HCT116 (cell line): ENCODE measurements around the gene CEP112. TPM values are rescaled to one million over a fixed set of nuclear protein-coding genes. Genes with fewer than 3 reads are reported as not detected.

Source experiments
- ATAC-seq: fragments of 200-7000 bp; cut with Tn5 transposase; 2 replicates; pipeline ENCODE4 v1.9.1; 2020; ENCODE audit warnings: mild to moderate bottlenecking, moderate library complexity
- BruUV-seq: library from RNA; stranded (reverse); fragments of 400-500 nt; replicated peaks from 2 replicates; lab custom pipeline; 2021; lab: Mats Ljungman, UMichigan
- CTCF ChIA-PET: fragments of 300-600 bp; sonication (Branson Sonifier 250); formaldehyde crosslinking; loops from one replicate; lab custom pipeline; 2021; ENCODE audit warnings: antibody characterized with exemption; lab: Charles Lee
- POLR2A ChIA-PET: fragments of 300-600, 350-600 bp; sonication (Branson Sonifier 250); formaldehyde crosslinking; loops from one replicate; lab custom pipeline; 2021; ENCODE audit warnings: antibody characterized with exemption; lab: Charles Lee
- RAD21 ChIA-PET, 2 experiments: fragments of 300-600 bp; sonication (Branson Sonifier 250); formaldehyde crosslinking; loops; one replicate each; lab custom pipeline; 2023; ENCODE audit warnings: low total read pairs in 2 of 2; ENCODE audit not compliant: uncharacterized antibody in 2 of 2, unreplicated experiment in 2 of 2, low non-redundant PET in 1 of 2; lab: Charles Lee
- DNase-seq: peaks from one replicate; pipeline ENCODE4 v3.0.0-alpha.2; 2010; ENCODE audit warnings: low read depth, low spot score
- H2AFZ ChIP-seq: fragments of 200-600 bp; shearing (Covaris generic), sonication (generic); 2 replicates; pipeline ENCODE4 v1.6.1; 2017; ENCODE audit warnings: low read depth, mixed run types, mixed read lengths, antibody characterized with exemption, low read length; ENCODE audit not compliant: poor library complexity, severe bottlenecking
- H3K27ac ChIP-seq: 2 replicates; pipeline ENCODE4 v1.5.1; 2012; ENCODE audit warnings: low read depth, low read length
- H3K27me3 ChIP-seq: fragments of 200-600 bp; sonication (generic); 2 replicates; pipeline ENCODE4 v1.6.1; 2016; ENCODE audit warnings: mixed run types, low read length, mixed read lengths; ENCODE audit not compliant: insufficient read depth
- H3K36me3 ChIP-seq, 2 experiments: fragments of 200-500 bp in 1 of 2; fragments of 200-600 bp in 1 of 2; sonication (Bioruptor generic) in 1 of 2; sonication (generic) in 1 of 2; 2 replicates each; pipeline versions ENCODE4 v1.5.1 to v1.6.1; 2014 to 2016; ENCODE audit warnings: low read length in 2 of 2, inconsistent platforms in 1 of 2, mixed read lengths in 1 of 2, mixed run types in 1 of 2; ENCODE audit not compliant: insufficient read depth in 2 of 2, control insufficient read depth in 1 of 2
- H3K4me1 ChIP-seq, 2 experiments: fragments of 200-600 bp in 1 of 2; sonication (generic) in 1 of 2; 2 replicates each; pipeline versions ENCODE4 v1.5.1 to v1.6.1; 2012 to 2017; ENCODE audit warnings: low read length in 2 of 2, inconsistent platforms in 1 of 2, mild to moderate bottlenecking in 1 of 2, mixed read lengths in 1 of 2, mixed run types in 1 of 2, moderate library complexity in 1 of 2; ENCODE audit not compliant: insufficient read depth in 2 of 2, control insufficient read depth in 1 of 2
- H3K4me2 ChIP-seq: fragments of 200-600 bp; sonication (generic); 2 replicates; pipeline ENCODE4 v1.6.1; 2017; ENCODE audit warnings: mixed run types, low read length, mixed read lengths
- H3K4me3 ChIP-seq, 2 experiments: fragments of 200-600 bp in 1 of 2; sonication (generic) in 1 of 2; replicated peaks in 1 of 2; 2 replicates each; pipeline ENCODE4 v1.5.1; 2011 to 2016; ENCODE audit warnings: low read length in 2 of 2, control low read depth in 1 of 2, low read depth in 1 of 2, mild to moderate bottlenecking in 1 of 2, mixed read lengths in 1 of 2, mixed run types in 1 of 2
- H3K79me2 ChIP-seq: fragments of 200-600 bp; sonication (generic); 2 replicates; pipeline ENCODE4 v1.6.1; 2017; ENCODE audit warnings: mild to moderate bottlenecking, mixed run types, low read length, moderate library complexity, mixed read lengths; ENCODE audit not compliant: insufficient read depth
- H3K9ac ChIP-seq: fragments of 200-600 bp; sonication (generic); 2 replicates; pipeline ENCODE4 v1.6.1; 2016; ENCODE audit warnings: low read length, mixed read lengths
- H3K9me2 ChIP-seq: fragments of 200-600 bp; sonication (generic), shearing (Covaris generic); 2 replicates; pipeline ENCODE4 v1.6.1; 2017; ENCODE audit warnings: mixed run types, mild to moderate bottlenecking, moderate library complexity; ENCODE audit not compliant: insufficient read depth
- H3K9me3 ChIP-seq, 2 experiments: fragments of 200-500 bp in 1 of 2; fragments of 200-600 bp in 1 of 2; sonication (Bioruptor generic) in 1 of 2; sonication (generic) in 1 of 2; 2 replicates each; pipeline ENCODE4 v1.6.1; 2014 to 2017; ENCODE audit warnings: low read length in 2 of 2, mixed read lengths in 2 of 2, inconsistent platforms in 1 of 2, low read depth in 1 of 2, mild to moderate bottlenecking in 1 of 2, mixed run types in 1 of 2, moderate library complexity in 1 of 2; ENCODE audit not compliant: control insufficient read depth in 1 of 2, insufficient read depth in 1 of 2
- H4K20me1 ChIP-seq: fragments of 200-600 bp; sonication (generic), shearing (Covaris generic); 2 replicates; pipeline ENCODE4 v1.6.1; 2017; ENCODE audit warnings: mixed run types, mild to moderate bottlenecking, moderate library complexity; ENCODE audit not compliant: insufficient read depth
- ATF3 ChIP-seq: IDR thresholded peaks from 2 replicates; pipeline ENCODE4 v1.6.1; 2012
- CBX3 ChIP-seq: IDR thresholded peaks from 2 replicates; pipeline ENCODE4 v1.6.1; 2012; ENCODE audit warnings: low read depth
- CEBPB ChIP-seq: IDR thresholded peaks from 2 replicates; pipeline ENCODE4 v1.6.1; 2012; ENCODE audit warnings: low read depth
- EGR1 ChIP-seq: IDR thresholded peaks from 2 replicates; pipeline ENCODE4 v1.6.1; 2012; ENCODE audit warnings: low read depth
- ELF1 ChIP-seq: IDR thresholded peaks from 2 replicates; pipeline ENCODE4 v1.6.1; 2012; ENCODE audit warnings: low read depth, borderline replicate concordance
- EZH2 ChIP-seq: fragments of 200-600 bp; sonication (generic); IDR thresholded peaks from 2 replicates; pipeline ENCODE4 v1.6.1; 2017; ENCODE audit warnings: antibody characterized with exemption, mixed run types
- FOSL1 ChIP-seq: IDR thresholded peaks from 2 replicates; pipeline ENCODE4 v1.6.1; 2012; ENCODE audit warnings: low read depth
- JUND ChIP-seq: IDR thresholded peaks from 2 replicates; pipeline ENCODE4 v1.6.1; 2012
- POLR2A ChIP-seq: IDR thresholded peaks from 2 replicates; pipeline ENCODE4 v1.7.0; 2011; ENCODE audit warnings: borderline replicate concordance; ENCODE audit not compliant: insufficient read depth, insufficient read length; ENCODE audit errors: extremely low read depth
- RAD21 ChIP-seq: IDR thresholded peaks from 2 replicates; pipeline ENCODE4 v1.6.1; 2012; ENCODE audit warnings: low read depth, mild to moderate bottlenecking
- REST ChIP-seq: IDR thresholded peaks from 2 replicates; pipeline ENCODE4 v1.6.1; 2012; ENCODE audit warnings: low read depth
- SIN3A ChIP-seq: IDR thresholded peaks from 2 replicates; pipeline ENCODE4 v1.6.1; 2012; ENCODE audit warnings: low read depth
- SP1 ChIP-seq: IDR thresholded peaks from 2 replicates; pipeline ENCODE4 v1.6.1; 2012; ENCODE audit warnings: low read depth
- SRF ChIP-seq: IDR thresholded peaks from 2 replicates; pipeline ENCODE4 v1.6.1; 2012; ENCODE audit warnings: low read depth
- ZFX ChIP-seq: fragments of 450-650 bp; IDR thresholded peaks from 2 replicates; pipeline ENCODE4 v1.6.1; 2017
- ZNF274 ChIP-seq: fragments of 200-500 bp; sonication (Bioruptor generic); IDR thresholded peaks from 2 replicates; pipeline ENCODE4 v1.6.1; 2014; ENCODE audit warnings: mild to moderate bottlenecking, low read depth, low read length, inconsistent platforms
- intact Hi-C: fragments of 100-400 bp; cut with micrococcal nuclease; formaldehyde crosslinking; loops from 2 replicates; pipeline ENCODE4 v1.10.0; 2022
- total RNA-seq: library from RNA; stranded (reverse); gene quantifications from one replicate; pipeline ENCODE4 v1.2.1, GENCODE V29; 2021; ENCODE audit not compliant: unreplicated experiment
- TF ChIP-seq, protein P1 (sequence below), 3 experiments: fragments of 200-600 bp in 1 of 3; sonication (generic) in 1 of 3; IDR thresholded peaks in 2 of 3; conservative IDR thresholded peaks in 1 of 3; 2 replicates each; pipeline ENCODE4 v1.5.1; 2012 to 2017; ENCODE audit warnings: low read depth in 2 of 3, low read length in 2 of 3, antibody characterized with exemption in 1 of 3, borderline replicate concordance in 1 of 3, control low read depth in 1 of 3, mild to moderate bottlenecking in 1 of 3, mixed read lengths in 1 of 3, mixed run types in 1 of 3, moderate library complexity in 1 of 3; ENCODE audit not compliant: insufficient read depth in 1 of 3
- TF ChIP-seq, protein P2 (sequence below): IDR thresholded peaks from 2 replicates; pipeline ENCODE4 v1.6.1; 2012

Gene CEP112
- total RNA-seq, 1 experiment from 2014 or later, result 10.9 TPM

DNA sequence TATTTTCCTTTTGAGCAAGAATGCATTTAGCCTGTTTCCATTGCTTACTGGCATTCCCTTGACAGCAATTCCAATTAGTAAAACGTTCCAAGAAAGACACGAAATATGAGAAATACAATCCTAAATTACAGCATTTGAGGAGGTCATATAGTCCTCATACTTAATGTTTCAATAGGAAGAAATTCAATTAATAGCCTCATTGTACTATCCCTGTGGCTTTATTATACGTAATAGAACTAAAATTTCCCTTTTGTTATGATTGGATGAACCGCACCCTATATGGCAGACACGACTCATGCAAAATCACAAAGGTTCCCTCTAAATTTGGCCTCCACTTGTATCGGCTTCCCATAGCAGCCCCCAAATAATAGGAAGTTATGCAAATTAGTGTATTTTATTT is 291.7 kb downstream of the CEP112 start:
- CTCF ChIA-PET, result no interaction called here
- no TSS peak for BruUV-seq
- RAD21 ChIA-PET, result no interaction called here

More for the DNA sequence above, 291.7 kb downstream of the CEP112 start:
- Histone ChIP-seq H3K27ac (no peak overlapping the region), H2AFZ (no peak overlapping the region), H3K27me3 (no peaks in the 10 kb centered on the region), H3K4me3 (no peak overlapping the region), H3K4me1 (no peaks in the 10 kb centered on the region), H4K20me1 (no peaks in the 10 kb centered on the region), H3K9me2 (no peaks in the 10 kb centered on the region), H3K9me3 (no peaks in the 10 kb centered on the region), H3K9ac (no peak overlapping the region), H3K36me3 (no peaks in the 10 kb centered on the region), H3K79me2 (no peaks in the 10 kb centered on the region), H3K4me2 (no peak overlapping the region)
- DNase-seq (no peak), ATAC-seq (no peak)
- TF ChIP-seq JUND, result no peak
- no peak for TF ChIP-seq REST
- TF ChIP-seq ATF3, result no peak
- TF ChIP-seq EZH2, result no peak
- no peak for TF ChIP-seq EGR1
- no peak for TF ChIP-seq CEBPB
- TF ChIP-seq, protein P1, sequence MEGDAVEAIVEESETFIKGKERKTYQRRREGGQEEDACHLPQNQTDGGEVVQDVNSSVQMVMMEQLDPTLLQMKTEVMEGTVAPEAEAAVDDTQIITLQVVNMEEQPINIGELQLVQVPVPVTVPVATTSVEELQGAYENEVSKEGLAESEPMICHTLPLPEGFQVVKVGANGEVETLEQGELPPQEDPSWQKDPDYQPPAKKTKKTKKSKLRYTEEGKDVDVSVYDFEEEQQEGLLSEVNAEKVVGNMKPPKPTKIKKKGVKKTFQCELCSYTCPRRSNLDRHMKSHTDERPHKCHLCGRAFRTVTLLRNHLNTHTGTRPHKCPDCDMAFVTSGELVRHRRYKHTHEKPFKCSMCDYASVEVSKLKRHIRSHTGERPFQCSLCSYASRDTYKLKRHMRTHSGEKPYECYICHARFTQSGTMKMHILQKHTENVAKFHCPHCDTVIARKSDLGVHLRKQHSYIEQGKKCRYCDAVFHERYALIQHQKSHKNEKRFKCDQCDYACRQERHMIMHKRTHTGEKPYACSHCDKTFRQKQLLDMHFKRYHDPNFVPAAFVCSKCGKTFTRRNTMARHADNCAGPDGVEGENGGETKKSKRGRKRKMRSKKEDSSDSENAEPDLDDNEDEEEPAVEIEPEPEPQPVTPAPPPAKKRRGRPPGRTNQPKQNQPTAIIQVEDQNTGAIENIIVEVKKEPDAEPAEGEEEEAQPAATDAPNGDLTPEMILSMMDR (IDR thresholded peaks at IDR 0.05 in 2 of 3, conservative IDR thresholded peaks at IDR 0.05 in 1 of 3; ENCODE audit: borderline replicate concordance in 1 of 3, insufficient read depth in 1 of 3, low read depth in 2 of 3, low read length in 2 of 3), result no peak
- no peak for TF ChIP-seq POLR2A
- no peak for TF ChIP-seq SIN3A
- TF ChIP-seq CBX3, result no peak
- no peak for TF ChIP-seq RAD21
- no peak for TF ChIP-seq FOSL1
- no peak for TF ChIP-seq ZFX
- no peak for TF ChIP-seq ELF1
- no peak for TF ChIP-seq SRF
- no peak for TF ChIP-seq SP1
- no peak for TF ChIP-seq ZNF274
- TF ChIP-seq, protein P2, sequence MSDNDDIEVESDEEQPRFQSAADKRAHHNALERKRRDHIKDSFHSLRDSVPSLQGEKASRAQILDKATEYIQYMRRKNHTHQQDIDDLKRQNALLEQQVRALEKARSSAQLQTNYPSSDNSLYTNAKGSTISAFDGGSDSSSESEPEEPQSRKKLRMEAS, result no peak
- intact Hi-C loops, result no loop called here
- POLR2A ChIA-PET, result no interaction called here
